Testis (tissue), 3 donors: ENCODE results near the gene AQP6. TPM values are rescaled to one million over a fixed set of nuclear protein-coding genes. Genes with fewer than 3 reads are reported as not detected.
"Not testable (repeated sequence)": the region's sequence is repeated elsewhere in the genome, so short reads cannot be mapped to it uniquely, and the experiment has no call there.

Source experiments
- DNase-seq: peaks from one replicate; pipeline ENCODE4 v3.0.0-alpha.2; 2019
- H3K27ac ChIP-seq, 2 donors: fragments of 200-600 bp; sonication (generic); one replicate each; pipeline ENCODE4 v1.5.1; 2019
- H3K27me3 ChIP-seq: fragments of 200-600 bp; sonication (generic); one replicate; pipeline ENCODE4 v1.5.1; 2019
- H3K36me3 ChIP-seq: fragments of 200-600 bp; sonication (generic); one replicate; pipeline ENCODE4 v1.5.1; 2017; ENCODE audit warnings: low read depth; ENCODE audit errors: missing control alignments
- H3K4me1 ChIP-seq: fragments of 200-600 bp; sonication (generic); one replicate; pipeline ENCODE4 v1.5.1; 2019
- H3K4me3 ChIP-seq, 2 donors: fragments of 200-600 bp; sonication (generic); one replicate each; pipeline ENCODE4 v1.5.1; 2017 to 2019
- H3K9me3 ChIP-seq: fragments of 200-600 bp; sonication (generic); one replicate; pipeline ENCODE4 v1.5.1; 2017
- CTCF ChIP-seq, 3 experiments: fragments of 450-650 bp in 2 of 3; fragments of 200-600 bp in 1 of 3; sonication (generic) in 1 of 3; IDR thresholded peaks; one replicate each; pipeline ENCODE4 v1.5.1; 2016 to 2019; ENCODE audit warnings: antibody characterized with exemption in 3 of 3, mild to moderate bottlenecking in 2 of 3, moderate library complexity in 1 of 3
- POLR2A ChIP-seq: fragments of 450-650 bp; IDR thresholded peaks from one replicate; pipeline ENCODE4 v1.6.1; 2017; ENCODE audit warnings: antibody characterized with exemption, mild to moderate bottlenecking, moderate library complexity
- whole genome bisulfite sequencing, 2 donors: methylation state at CpG; one replicate each; pipeline ENCODE4 v1.1.5; 2018; 5-methylcytosine and 5-hydroxymethylcytosine counted together
- intact Hi-C: fragments of 100-400 bp; cut with DNase I; formaldehyde crosslinking; loops from one replicate; pipeline ENCODE4 v1.15.1; 2023; ENCODE audit warnings: low total_unique reads
- polyA plus RNA-seq: library from polyadenylated mRNA; stranded (reverse); fragments of 350-450 nt; fragmentation: Illumina TruSeq; extraction: RNeasy Lipid Tissue Mini Kit (QIAGEN cat#74804); gene quantifications from one replicate; pipeline ENCODE4 v1.2.3, GENCODE V29; 2014; ENCODE audit warnings: low read depth, low replicate concordance; ENCODE audit not compliant: insufficient read depth
- total RNA-seq, 2 donors: library from RNA; depleted of rRNA; stranded (reverse); fragments of >200 nt; gene quantifications; one replicate each; pipeline ENCODE4 v1.2.3, GENCODE V29; 2016

The AQP6 gene
- total and polyA plus RNA-seq, 3 donors from 2014 or later = 1.7 to 3.1 (median 2.2) TPM

DNA sequence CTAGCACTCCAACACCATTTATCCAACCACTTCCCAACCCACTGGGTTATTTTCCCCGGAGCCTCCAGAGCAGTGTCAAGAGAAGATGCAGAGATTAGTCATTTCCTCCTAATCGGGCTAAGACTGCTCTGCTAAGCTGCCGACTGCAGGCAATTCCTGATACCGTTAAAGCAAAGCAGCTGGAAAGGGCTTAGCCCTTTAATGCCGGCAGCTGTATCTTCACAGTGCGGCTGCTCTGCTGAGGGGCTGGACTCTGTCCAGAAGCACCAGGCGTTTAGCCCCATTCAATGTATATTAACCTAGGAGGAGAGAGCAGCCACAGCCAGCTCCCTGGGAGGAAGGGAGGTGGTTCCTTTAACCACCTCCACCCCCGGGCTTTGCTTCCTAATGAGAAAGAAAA lies 11.1 kb downstream of the AQP6 start:
- Histone ChIP-seq H3K36me3 (no peaks in the 10 kb centered on the region), H3K27ac (no peak overlapping the region), H3K4me1 (peaks cover 7% of the 10 kb centered on the region), H3K27me3 (no peaks in the 10 kb centered on the region), H3K4me3 (no peak overlapping the region), H3K9me3 (no peaks in the 10 kb centered on the region)
- TF ChIP-seq POLR2A (no peak), CTCF (IDR thresholded peaks at IDR 0.05) (no peak)
- no peak for DNase-seq
- intact Hi-C loops = no loop called here
- WGBS, 2 donors = 26 to 41% methylated on average over 8 of the region's 8 CpGs

- H3K4me1 ChIP-seq = peaks cover 7% of the 10 kb centered on the region
- H3K4me3 ChIP-seq = no peak overlapping the region
- no peaks in the 10 kb centered on the region for H3K36me3 ChIP-seq
- WGBS, 2 donors = 89 to 93% methylated on average over 8 to 9 of the region's 9 CpGs
- no peak overlapping the region for H3K27ac ChIP-seq
- no peaks in the 10 kb centered on the region for H3K27me3 ChIP-seq
- DNase-seq = no peak
- H3K9me3 ChIP-seq = no peaks in the 10 kb centered on the region
- TF ChIP-seq POLR2A (no peak), CTCF (IDR thresholded peaks at IDR 0.05) (no peak)
- intact Hi-C loops = no loop called here
These were observed 12.0 kb downstream of the AQP6 start for GRCh38 chr12:49984476-49985359.

- no peaks in the 10 kb centered on the region for H3K36me3 ChIP-seq
- no peaks in the 10 kb centered on the region for H3K27me3 ChIP-seq
- H3K27ac ChIP-seq = no peak overlapping the region
- intact Hi-C loops = no loop called here
- peaks cover 7% of the 10 kb centered on the region for H3K4me1 ChIP-seq
- no peaks in the 10 kb centered on the region for H3K9me3 ChIP-seq
- 67 to 88% methylated on average over 5 of the region's 5 CpGs for WGBS, 2 donors
- H3K4me3 ChIP-seq = no peak overlapping the region
- TF ChIP-seq CTCF (IDR thresholded peaks at IDR 0.05) = no peak
- TF ChIP-seq POLR2A = no peak
- DNase-seq = no peak
These were observed 13.2 kb downstream of the AQP6 start for GRCh38 chr12:49985981-49986380.

- H3K27ac ChIP-seq, intact Hi-C loops, H3K4me3 ChIP-seq, H3K36me3 ChIP-seq, H3K4me1 ChIP-seq, H3K27me3 ChIP-seq, DNase-seq, H3K9me3 ChIP-seq: not testable (repeated sequence)
- WGBS, 2 donors = 83% methylated on average over 3 of the region's 3 CpGs
These were observed 13.7 kb downstream of the AQP6 start for GRCh38 chr12:49986476-49986875.

GRCh38 chr12:49987625-49988303 lies 15.0 kb downstream of the AQP6 start:
- Histone ChIP-seq H3K9me3 (no peaks in the 10 kb centered on the region), H3K27me3 (no peaks in the 10 kb centered on the region), H3K27ac (no peak overlapping the region), H3K36me3 (no peaks in the 10 kb centered on the region), H3K4me3 (no peak overlapping the region), H3K4me1 (peaks cover 7% of the 10 kb centered on the region)
- intact Hi-C loops = no loop called here
- WGBS, 2 donors = 81 to 85% methylated on average over 4 of the region's 4 CpGs
- DNase-seq = no peak
- TF ChIP-seq CTCF (IDR thresholded peaks at IDR 0.05) (no peak), POLR2A (no peak)

DNA sequence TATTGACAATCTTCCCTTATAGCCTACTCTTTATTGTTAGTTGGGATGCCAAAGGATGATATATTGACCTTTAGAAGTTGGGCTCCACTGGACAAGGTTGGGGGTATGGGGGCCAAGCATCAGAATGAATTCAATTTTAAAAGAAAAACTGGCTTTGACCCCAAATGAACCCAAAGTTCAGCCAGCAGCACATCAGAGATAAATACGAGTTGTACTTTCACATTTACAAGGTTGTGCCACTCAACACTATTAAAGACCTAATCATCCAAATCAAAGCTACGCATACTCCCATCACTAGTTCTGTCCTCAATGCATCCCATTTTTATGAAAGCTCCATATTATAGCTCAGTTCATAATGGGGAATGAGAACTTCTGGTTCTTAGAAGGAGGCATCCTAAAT lies 16.7 kb downstream of the AQP6 start:
- H3K4me1 ChIP-seq, H3K4me3 ChIP-seq, H3K27me3 ChIP-seq, DNase-seq, intact Hi-C loops, H3K9me3 ChIP-seq, H3K36me3 ChIP-seq, H3K27ac ChIP-seq: not testable (repeated sequence)
- WGBS, 2 donors = 75 to 82% methylated on average over 2 of the region's 2 CpGs
